Astrocyte of the spinal cord (primary cell): ENCODE data around the gene PLD1.
"Not testable (repeated sequence)": the region's sequence is repeated elsewhere in the genome, so short reads cannot be mapped to it uniquely, and the experiment has no call there.

Source experiments
- DNase-seq: peaks from one replicate; pipeline ENCODE4 v3.0.0; 2011; ENCODE audit warnings: low read depth, low spot score
- H3K4me3 ChIP-seq: 2 replicates; pipeline ENCODE4 v1.5.1; 2011; ENCODE audit warnings: low read depth, mild to moderate bottlenecking, low read length, moderate library complexity
- CTCF ChIP-seq: IDR thresholded peaks from 2 replicates; pipeline ENCODE4 v1.5.1; 2012; ENCODE audit warnings: low read depth, mild to moderate bottlenecking, low read length, inconsistent platforms
- in situ Hi-C: cut with HindIII; loops from 2 replicates; pipeline ENCODE4 v1.10.0; 2017; ENCODE audit warnings: low sequenced_read_pairs

PLD1 gene

GRCh38 chr3:171696805-171697204 is 113.5 kb downstream of the PLD1 start:
- TF ChIP-seq CTCF = no peak
- in situ Hi-C loops = no loop called here
- no peak overlapping the region for H3K4me3 ChIP-seq
- DNase-seq = no peak

GRCh38 chr3:171695426-171695825 is 114.9 kb downstream of the PLD1 start:
- no peak overlapping the region for H3K4me3 ChIP-seq
- TF ChIP-seq CTCF = no peak
- no peak for DNase-seq
- in situ Hi-C loops = no loop called here

GRCh38 chr3:171694888-171695287 is 115.4 kb downstream of the PLD1 start:
- in situ Hi-C loops = no loop called here
- DNase-seq = no peak
- H3K4me3 ChIP-seq = no peak overlapping the region
- TF ChIP-seq CTCF = no peak

- DNase-seq, in situ Hi-C loops, H3K4me3 ChIP-seq: not testable (repeated sequence)
Observed at GRCh38 chr3:171692551-171692950, 117.7 kb downstream of the PLD1 start.

GRCh38 chr3:171691485-171691884 is 118.8 kb downstream of the PLD1 start:
- in situ Hi-C loops = no loop called here
- no peak for TF ChIP-seq CTCF
- H3K4me3 ChIP-seq = no peak overlapping the region
- no peak for DNase-seq

- in situ Hi-C loops = no loop called here
- no peak for DNase-seq
Observed at GRCh38 chr3:171690281-171690680, 120.0 kb downstream of the PLD1 start.

GRCh38 chr3:171688593-171688992 is 121.7 kb downstream of the PLD1 start:
- TF ChIP-seq CTCF = no peak
- no peak for DNase-seq
- in situ Hi-C loops = no loop called here
- no peak overlapping the region for H3K4me3 ChIP-seq

More at GRCh38 chr3:171690281-171690680, 120.0 kb downstream of the PLD1 start:
- TF ChIP-seq CTCF = no peak
- H3K4me3 ChIP-seq = no peak overlapping the region
